Measurements from ENCODE around the gene WWTR1. TPM values are rescaled to one million over a fixed set of nuclear protein-coding genes. Genes with fewer than 3 reads are reported as not detected.

WWTR1 gene
- total RNA-seq, 1 experiment from 2014 or later = 24.4 TPM

DNA sequence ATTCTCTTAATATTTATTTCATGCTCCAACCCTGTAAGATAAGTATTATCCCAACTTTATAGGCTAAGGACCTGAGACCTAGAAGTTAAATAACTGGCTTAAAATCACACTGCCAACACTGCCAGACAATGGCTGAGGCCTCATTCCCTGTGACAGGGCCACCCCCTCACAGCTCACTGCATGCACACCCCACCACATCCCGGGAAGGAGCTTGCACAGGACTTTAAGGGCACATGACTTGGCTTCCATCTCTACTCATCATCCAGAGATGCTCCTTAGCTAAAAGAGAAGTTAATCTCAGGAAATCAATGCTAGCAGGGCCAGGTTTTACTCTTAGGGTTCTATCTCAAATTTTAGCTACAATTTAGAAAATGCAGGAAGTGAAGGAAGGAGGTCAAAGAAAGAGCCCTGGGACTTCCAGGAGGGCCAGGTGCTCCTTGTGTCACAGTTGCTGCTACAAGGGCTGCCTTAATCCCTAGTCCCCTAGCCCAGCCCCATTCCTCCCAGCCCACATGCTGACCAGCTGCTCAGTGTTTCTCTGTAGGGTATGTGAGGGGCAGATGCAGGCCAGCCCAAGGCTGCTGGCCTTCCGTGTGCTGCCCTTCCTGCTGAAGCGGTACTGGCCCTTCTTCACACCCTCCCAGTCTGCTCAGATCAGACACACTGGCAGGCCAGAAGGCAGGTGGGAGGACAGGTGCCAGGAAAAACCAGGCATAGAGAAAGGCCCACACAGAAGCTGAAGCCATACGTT, 53.5 kb downstream of the WWTR1 start:
- Mint-ChIP-seq H3K27ac (peak overlapping the region; percentile 16 to 45 (median 30); a peak in 4 of 7 replicates), H3K36me3 (ENCODE audit: insufficient read depth in 1 of 3, low read depth in 3 of 3) (no peaks in the 10 kb centered on the region), H3K4me1 (peaks cover 28 to 32% of the 10 kb centered on the region in 2 experiments), H3K4me3 (no peak overlapping the region), H3K27me3 (ENCODE audit: low read depth) (no peaks in the 10 kb centered on the region), H3K9me3 (no peaks in the 10 kb centered on the region)
- H2AFZ ChIP-seq (ENCODE audit: low read length) = no peak overlapping the region
- H3K79me2 ChIP-seq (ENCODE audit: insufficient read depth, low read length) = peaks cover 8% of the 10 kb centered on the region; the same call in 1 of the 2 replicates
- H2AK5ac ChIP-seq (ENCODE audit: insufficient read length, low read length) = no peak overlapping the region
- peak overlapping the region; percentile 11 for H2BK12ac ChIP-seq (ENCODE audit: insufficient read length, low read depth, low read length)
- no peak overlapping the region for H3K56ac ChIP-seq (ENCODE audit: insufficient read length, low read depth, low read length)
- H3K23me2 ChIP-seq (ENCODE audit: insufficient read length, low read depth, low read length, poor library complexity, severe bottlenecking) = no peaks in the 10 kb centered on the region
- H3K14ac ChIP-seq (ENCODE audit: insufficient read depth, low read length) = peak overlapping the region; percentile 52; the same call in 1 of the 2 replicates
- no peak overlapping the region for H2BK20ac ChIP-seq (ENCODE audit: low read depth, low read length, poor library complexity, severe bottlenecking)
- no peak overlapping the region for H3K18ac ChIP-seq (ENCODE audit: insufficient read length, low read depth, low read length)
- H4K20me1 ChIP-seq (ENCODE audit: control insufficient read depth, insufficient read depth, insufficient read length) = no peaks in the 10 kb centered on the region
- H3K4me2 ChIP-seq (ENCODE audit: insufficient read depth, insufficient read length, low read length) = no peak overlapping the region
- peak; percentile 63 for DNase-seq
- no peak overlapping the region for H3T11ph ChIP-seq (ENCODE audit: low read length)
- peaks cover 11% of the 10 kb centered on the region; the same call in 1 of the 2 replicates for H3K4me1 ChIP-seq (ENCODE audit: insufficient read depth, low read length)
- no CpG with 5 or more reads among the region's 4 CpGs for WGBS (ENCODE audit: extremely low coverage, insufficient read length, low lambda C conversion rate)
- no peaks in the 10 kb centered on the region for H3K27me3 ChIP-seq (ENCODE audit: insufficient read depth, low read length)
- H2BK120ac ChIP-seq (ENCODE audit: low read depth, low read length, poor library complexity, severe bottlenecking) = no peak overlapping the region
- H2BK15ac ChIP-seq (ENCODE audit: low read depth, low read length) = no peak overlapping the region
- no peak overlapping the region for H3K9ac ChIP-seq (ENCODE audit: extremely low read depth, insufficient read length, low read length)
- H3K79me1 ChIP-seq (ENCODE audit: insufficient read depth, low read depth, low read length, poor library complexity, severe bottlenecking) = no peaks in the 10 kb centered on the region
- H4K5ac ChIP-seq (ENCODE audit: insufficient read length, low read depth, low read length) = no peak overlapping the region
- H4K91ac ChIP-seq (ENCODE audit: insufficient read length, low read depth, low read length) = no peak overlapping the region
- H4K8ac ChIP-seq (replicated peaks; ENCODE audit: insufficient read length, low read depth, low read length) = no peak overlapping the region
- TF ChIP-seq, protein P1, sequence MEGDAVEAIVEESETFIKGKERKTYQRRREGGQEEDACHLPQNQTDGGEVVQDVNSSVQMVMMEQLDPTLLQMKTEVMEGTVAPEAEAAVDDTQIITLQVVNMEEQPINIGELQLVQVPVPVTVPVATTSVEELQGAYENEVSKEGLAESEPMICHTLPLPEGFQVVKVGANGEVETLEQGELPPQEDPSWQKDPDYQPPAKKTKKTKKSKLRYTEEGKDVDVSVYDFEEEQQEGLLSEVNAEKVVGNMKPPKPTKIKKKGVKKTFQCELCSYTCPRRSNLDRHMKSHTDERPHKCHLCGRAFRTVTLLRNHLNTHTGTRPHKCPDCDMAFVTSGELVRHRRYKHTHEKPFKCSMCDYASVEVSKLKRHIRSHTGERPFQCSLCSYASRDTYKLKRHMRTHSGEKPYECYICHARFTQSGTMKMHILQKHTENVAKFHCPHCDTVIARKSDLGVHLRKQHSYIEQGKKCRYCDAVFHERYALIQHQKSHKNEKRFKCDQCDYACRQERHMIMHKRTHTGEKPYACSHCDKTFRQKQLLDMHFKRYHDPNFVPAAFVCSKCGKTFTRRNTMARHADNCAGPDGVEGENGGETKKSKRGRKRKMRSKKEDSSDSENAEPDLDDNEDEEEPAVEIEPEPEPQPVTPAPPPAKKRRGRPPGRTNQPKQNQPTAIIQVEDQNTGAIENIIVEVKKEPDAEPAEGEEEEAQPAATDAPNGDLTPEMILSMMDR (conservative IDR thresholded peaks at IDR 0.05) = no peak
- H3K4ac ChIP-seq (ENCODE audit: low read depth, low read length) = no peak overlapping the region
- H3K23ac ChIP-seq (ENCODE audit: insufficient read length, low read depth, low read length) = no peak overlapping the region
- no peak overlapping the region for H2BK5ac ChIP-seq (ENCODE audit: insufficient read length, low read length)
- no peaks in the 10 kb centered on the region for H3K9me3 ChIP-seq (ENCODE audit: control insufficient read depth, low read depth, low read length)
- H3K27ac ChIP-seq (ENCODE audit: insufficient read length, low read depth, low read length) = no peak overlapping the region
